ENCODE results near the gene DPYSL5. TPM values are rescaled to one million over a fixed set of nuclear protein-coding genes. Genes with fewer than 3 reads are reported as not detected.

The DPYSL5 gene
- total and polyA plus RNA-seq, 2 of the 8 experiments (the other 6 are each of a cell fraction or from before 2014, with no cell fraction given) = 11.9 to 16.4 TPM

DNA sequence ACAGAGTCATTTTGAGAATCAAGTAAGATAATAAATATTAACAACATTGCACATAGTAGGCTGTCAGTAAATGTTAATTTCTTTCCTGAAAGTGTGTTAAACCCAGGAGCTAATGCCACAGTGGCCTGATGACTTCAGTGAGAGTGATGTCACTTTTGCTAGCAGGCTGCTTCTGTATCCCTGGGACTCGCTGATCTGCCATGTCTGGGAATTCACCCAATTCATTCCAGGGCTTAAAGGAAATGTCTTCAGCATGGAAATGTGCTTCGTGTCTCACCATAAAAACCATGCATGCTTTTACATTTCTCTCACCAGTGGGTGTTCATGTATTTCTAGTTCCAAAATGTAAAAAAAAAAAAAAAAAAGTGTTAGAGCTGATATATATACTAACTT is 65.7 kb downstream of the DPYSL5 start:
- POLR2A ChIA-PET (ENCODE audit: partially characterized antibody) = no interaction called here
- no peaks in the 10 kb centered on the region for H4K20me1 ChIP-seq (replicated peaks in 1 of 2; ENCODE audit: control insufficient read depth in 1 of 2, insufficient read depth in 2 of 2, low read length in 2 of 2)
- H3K27ac ChIP-seq (ENCODE audit: low read depth, low read length) = no peak overlapping the region
- no peak overlapping the region; a peak in 1 of 7 replicates for H3K9ac ChIP-seq (replicated peaks in 1 of 4; ENCODE audit: extremely low read depth in 1 of 4, low read depth in 3 of 4, low read length in 3 of 4)
- no peaks in the 10 kb centered on the region for H3K79me2 ChIP-seq (ENCODE audit: control insufficient read depth in 1 of 2, insufficient read depth in 2 of 2, low read length in 2 of 2)
- H3K4ac ChIP-seq (replicated peaks; ENCODE audit: insufficient read length, low read depth, low read length) = no peak overlapping the region
- H2BK120ac ChIP-seq (replicated peaks; ENCODE audit: low read depth, low read length) = no peak overlapping the region
- CTCF ChIA-PET (ENCODE audit: partially characterized antibody) = interaction anchor here (1.4 to 6.9 kb wide), 5 partner anchors 9 to 68 kb away, joined by 4 to 39 read pairs (median 14); no protein-coding TSS in a partner anchor
- no peak overlapping the region for H2AK5ac ChIP-seq (ENCODE audit: low read depth, low read length)
- H3K36me3 ChIP-seq (ENCODE audit: control insufficient read depth in 2 of 4, insufficient read depth in 4 of 4, low read length in 3 of 4) = no peaks in the 10 kb centered on the region
- H3K23ac ChIP-seq (ENCODE audit: insufficient read length) = no peak overlapping the region
- H3K4me1 ChIP-seq (replicated peaks in 1 of 4; ENCODE audit: control insufficient read depth in 3 of 4, insufficient read depth in 4 of 4, low read length in 3 of 4) = peaks cover 10 to 28% (median 20%) of the 10 kb centered on the region in 4 experiments
- FAIRE-seq = no peak
- no peak overlapping the region for H4K91ac ChIP-seq (replicated peaks; ENCODE audit: insufficient read length, low read length)
- no peaks in the 10 kb centered on the region; a peak in 1 of 7 replicates for H3K27me3 ChIP-seq (replicated peaks in 1 of 4; ENCODE audit: control insufficient read depth in 3 of 4, extremely low read depth in 1 of 4, insufficient read depth in 3 of 4, low read length in 3 of 4)
- no peak overlapping the region for H3K56ac ChIP-seq (replicated peaks; ENCODE audit: insufficient read length, low read depth, low read length)
- no peak overlapping the region for H2BK5ac ChIP-seq (ENCODE audit: low read depth, low read length)
- TF ChIP-seq NRF1 (IDR thresholded peaks at IDR 0.05; ENCODE audit: low read depth, low read length) (no peak), RAD21 (IDR thresholded peaks at IDR 0.05 in 1 of 2, conservative IDR thresholded peaks at IDR 0.05 in 1 of 2; ENCODE audit: low read depth in 2 of 2, low read length in 2 of 2) (no peak), CEBPB (IDR thresholded peaks at IDR 0.05; ENCODE audit: low read depth, low read length) (no peak), CHD2 (IDR thresholded peaks at IDR 0.05; ENCODE audit: low read length) (no peak), POLR2A (IDR thresholded peaks at IDR 0.05; ENCODE audit: control extremely low read depth in 1 of 2, low read depth in 2 of 2, low read length in 2 of 2) (no peak), POLR2AphosphoS5 (IDR thresholded peaks at IDR 0.05; ENCODE audit: low read depth, low read length) (no peak)
- TF ChIP-seq, protein P1, sequence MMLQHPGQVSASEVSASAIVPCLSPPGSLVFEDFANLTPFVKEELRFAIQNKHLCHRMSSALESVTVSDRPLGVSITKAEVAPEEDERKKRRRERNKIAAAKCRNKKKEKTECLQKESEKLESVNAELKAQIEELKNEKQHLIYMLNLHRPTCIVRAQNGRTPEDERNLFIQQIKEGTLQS (IDR thresholded peaks at IDR 0.05; ENCODE audit: insufficient read depth, low read depth, low read length) = no peak
- TF ChIP-seq, protein P2, sequence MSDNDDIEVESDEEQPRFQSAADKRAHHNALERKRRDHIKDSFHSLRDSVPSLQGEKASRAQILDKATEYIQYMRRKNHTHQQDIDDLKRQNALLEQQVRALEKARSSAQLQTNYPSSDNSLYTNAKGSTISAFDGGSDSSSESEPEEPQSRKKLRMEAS (IDR thresholded peaks at IDR 0.05) = no peak
- no peak overlapping the region for H4K5ac ChIP-seq (ENCODE audit: insufficient read length, low read depth, low read length)
- no peak overlapping the region; a peak in 1 of 4 replicates for H3K4me2 ChIP-seq (ENCODE audit: insufficient read depth in 1 of 2, low read depth in 2 of 2, low read length in 2 of 2)
- no peak for DNase-seq (ENCODE audit: low read depth in 1 of 2, low spot score in 2 of 2)
- no peak overlapping the region for H4K8ac ChIP-seq (ENCODE audit: extremely low read depth, insufficient read depth, low read length)
- H3K9me3 ChIP-seq (ENCODE audit: insufficient read depth in 2 of 2, low read depth in 1 of 2, low read length in 1 of 2) = no peaks in the 10 kb centered on the region
- no peak overlapping the region for H2BK15ac ChIP-seq (ENCODE audit: low read length)
- H2AFZ ChIP-seq (ENCODE audit: low read length) = no peak overlapping the region
- no peak overlapping the region for H3K4me3 ChIP-seq (ENCODE audit: extremely low read depth in 1 of 4, insufficient read depth in 2 of 4, low read depth in 3 of 4, low read length in 4 of 4)
- no peaks in the 10 kb centered on the region for H3K23me2 ChIP-seq (ENCODE audit: low read depth, low read length)
- H3K79me1 ChIP-seq (ENCODE audit: low read depth, low read length) = no peaks in the 10 kb centered on the region
- no peak overlapping the region for H2BK20ac ChIP-seq (ENCODE audit: low read length)
- no peak overlapping the region for H2BK12ac ChIP-seq (ENCODE audit: low read depth, low read length)
- no peak overlapping the region for H3K18ac ChIP-seq (ENCODE audit: extremely low read depth, low read length)
- WGBS, 2 experiments (ENCODE audit: extremely low coverage in 1 of 2, insufficient coverage in 1 of 2, insufficient read length in 1 of 2, insufficient replicate concordance in 2 of 2, low coverage in 1 of 2, low lambda C conversion rate in 2 of 2, missing lambda C conversion rate in 1 of 2) = 82% methylated on average over 2 of the region's 2 CpGs; no CpG with 5 or more reads in 1 of the 2 experiments
- H3K14ac ChIP-seq (ENCODE audit: insufficient read length) = no peak overlapping the region
